Measurements from ENCODE around the gene STX1B.
"Not testable (repeated sequence)": the region's sequence is repeated elsewhere in the genome, so short reads cannot be mapped to it uniquely, and the experiment has no call there.

The STX1B gene

DNA sequence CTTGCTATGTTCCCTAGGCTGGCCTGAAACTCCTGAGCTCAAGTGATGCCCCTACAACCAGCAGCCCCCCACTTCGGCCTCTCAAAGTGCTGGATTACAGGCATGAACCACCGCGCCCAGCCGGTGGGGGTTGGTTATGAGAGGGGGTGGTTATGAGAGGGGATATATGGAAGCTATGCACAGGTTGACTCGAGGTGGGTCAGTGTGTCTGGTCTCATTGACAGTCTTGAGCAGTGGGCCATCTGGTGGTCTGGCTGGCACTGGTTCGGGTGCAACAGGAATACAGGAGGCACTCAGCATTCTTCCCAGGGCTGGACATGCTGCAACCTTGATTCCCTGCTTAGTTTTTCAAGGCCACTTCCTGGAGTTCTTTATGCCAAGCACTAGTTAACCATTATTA, 5.6 kb upstream of the STX1B start:
- no peak for DNase-seq (ENCODE audit: low spot score)
- FAIRE-seq = no peak

- not testable (repeated sequence) for FAIRE-seq; DNase-seq (ENCODE audit: low spot score)
Observed at GRCh38 chr16:31013292-31013691, 2.9 kb upstream of the STX1B start.

- not testable (repeated sequence) for DNase-seq (ENCODE audit: low spot score); FAIRE-seq
Observed at GRCh38 chr16:31011815-31012214, 1.4 kb upstream of the STX1B start.

DNA sequence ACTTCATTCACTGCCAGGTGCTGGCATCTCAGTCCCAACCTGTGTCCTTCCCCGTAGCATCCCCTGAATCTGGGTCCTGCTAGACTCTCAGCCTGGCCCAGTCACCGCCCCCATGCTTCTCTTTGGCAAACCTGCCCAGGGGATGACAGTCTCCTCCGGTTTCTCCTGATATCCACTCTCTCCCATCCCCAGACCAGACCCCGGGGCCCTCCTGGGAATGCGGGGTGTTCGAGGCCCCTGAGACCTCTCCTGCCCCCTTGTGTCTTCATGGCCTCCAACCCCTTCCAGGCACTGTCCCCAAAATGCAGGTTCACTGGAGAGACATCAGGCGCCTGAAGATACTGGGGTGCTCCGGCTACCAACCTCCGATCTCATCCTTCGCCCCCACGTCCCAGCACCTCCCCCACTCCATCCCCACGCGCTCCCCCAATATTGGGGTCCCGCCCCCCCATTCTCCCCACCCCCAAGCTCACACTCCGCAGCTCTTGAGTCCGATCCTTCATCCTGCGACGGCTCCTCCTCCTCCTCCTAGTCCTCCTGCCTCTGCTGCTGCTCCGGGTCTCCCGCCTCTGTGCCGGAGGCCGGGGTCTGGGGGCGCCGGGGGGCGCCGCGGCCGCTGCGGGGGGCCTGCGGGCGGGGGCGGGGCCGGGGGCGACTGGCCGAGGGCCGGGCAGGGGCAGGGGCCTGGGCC, 399 bp downstream of the STX1B start:
- FAIRE-seq (no peak), DNase-seq (ENCODE audit: low spot score) (no peak)

- DNase-seq (ENCODE audit: low spot score) = no peak
Observed at GRCh38 chr16:31009120-31009519, 1.3 kb downstream of the STX1B start.

GRCh38 chr16:31008551-31008950, 1.9 kb downstream of the STX1B start:
- DNase-seq (ENCODE audit: low spot score) = no peak
- no peak for FAIRE-seq

More at GRCh38 chr16:31009120-31009519, 1.3 kb downstream of the STX1B start:
- no peak for FAIRE-seq

- DNase-seq (ENCODE audit: low spot score) (peak; percentile 84), FAIRE-seq (no peak)
Observed at GRCh38 chr16:31008149-31008548, 2.3 kb downstream of the STX1B start.

DNA sequence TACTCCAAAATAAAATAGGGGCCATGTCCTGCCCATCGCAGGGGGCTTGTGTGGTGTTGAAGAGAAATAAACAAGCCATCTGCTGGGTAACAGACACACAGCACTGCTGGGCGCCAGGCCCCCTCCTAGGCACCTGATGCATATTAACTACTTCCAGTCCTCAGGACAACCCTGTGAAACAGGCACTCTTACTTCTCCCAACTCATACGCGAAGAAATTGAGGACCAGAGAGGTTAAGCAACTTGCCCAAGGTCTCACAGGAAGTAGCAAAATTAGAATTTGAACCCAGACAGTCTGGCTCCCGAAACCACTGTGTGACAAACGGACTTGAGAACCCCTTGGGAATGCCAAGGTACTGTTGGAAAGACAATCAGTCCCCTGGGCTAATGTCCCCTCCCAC, 2.8 kb downstream of the STX1B start:
- FAIRE-seq = no peak
- no peak for DNase-seq (ENCODE audit: low spot score)

DNA sequence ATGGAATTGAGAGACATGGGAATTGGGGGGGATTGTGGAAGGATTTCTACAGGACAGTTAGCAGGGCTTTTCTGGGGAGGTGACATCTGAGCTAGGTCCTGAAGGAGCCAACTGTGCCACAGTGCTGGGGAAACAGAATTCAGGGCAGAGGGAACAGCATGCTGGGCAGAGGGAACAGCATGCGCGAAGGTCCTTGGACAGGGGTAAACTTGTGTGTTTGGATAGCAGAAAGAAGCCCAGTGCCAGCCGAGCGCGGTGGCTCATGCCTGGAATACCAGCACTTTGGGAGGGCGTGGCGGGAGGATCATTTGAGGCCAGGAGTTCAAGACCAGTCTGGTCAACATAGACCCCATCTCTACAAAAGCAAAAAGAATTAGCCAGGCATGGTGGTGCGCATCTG, 3.8 kb downstream of the STX1B start:
- FAIRE-seq (peak; percentile 13), DNase-seq (ENCODE audit: low spot score) (no peak)

DNA sequence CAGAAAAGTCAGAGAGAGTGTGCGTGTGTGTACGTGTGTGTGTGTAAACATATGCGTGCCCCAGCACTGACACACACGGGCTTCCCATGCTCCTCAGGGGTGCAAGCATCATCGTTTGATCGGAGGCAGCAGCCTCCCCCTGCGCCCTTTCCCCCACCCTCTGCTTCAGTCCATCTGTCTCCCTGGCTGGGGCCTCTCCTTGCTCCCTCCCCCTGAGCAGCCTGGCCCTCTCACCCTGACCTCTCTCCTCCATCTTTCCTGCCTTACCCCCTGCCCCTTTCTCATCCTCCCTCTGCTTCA, 4.4 kb downstream of the STX1B start:
- DNase-seq (ENCODE audit: low spot score) (no peak), FAIRE-seq (no peak)

DNA sequence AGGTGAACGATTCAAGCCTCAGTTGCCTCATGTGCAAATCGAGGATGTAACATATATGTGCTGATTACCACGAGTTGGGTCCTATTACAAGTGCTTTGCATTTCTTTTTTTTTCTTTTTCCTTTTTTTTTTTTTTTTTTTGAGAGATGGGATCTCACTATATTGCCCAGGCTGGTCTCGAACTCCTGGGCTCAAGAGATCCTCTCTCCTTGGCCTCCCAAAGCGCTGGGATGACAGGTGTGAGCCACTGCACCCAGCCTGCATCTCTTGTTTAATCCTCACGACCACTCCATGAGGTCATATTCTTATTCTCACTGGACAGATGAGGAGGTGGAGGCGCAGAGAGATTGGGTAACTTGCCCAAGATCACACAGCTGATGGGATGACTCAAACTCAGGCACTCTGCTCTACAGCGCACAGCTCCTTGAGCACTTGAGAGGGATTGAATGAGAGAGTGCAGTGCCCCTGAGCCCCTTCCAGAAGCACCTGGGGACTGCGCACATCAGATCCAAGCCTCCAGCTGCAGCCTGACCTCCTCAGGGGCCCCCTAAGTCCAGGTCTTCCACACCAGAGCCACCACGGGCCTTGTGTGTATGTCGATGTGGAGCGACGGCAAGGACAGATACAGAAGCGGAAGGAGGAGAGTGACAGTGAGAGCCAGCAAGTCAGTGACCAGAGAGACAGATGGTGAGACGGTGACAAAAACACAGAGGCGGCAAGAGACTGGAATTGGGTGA, 4.9 kb downstream of the STX1B start:
- FAIRE-seq (no peak), DNase-seq (ENCODE audit: low spot score) (no peak)

GRCh38 chr16:31004658-31005057, 5.8 kb downstream of the STX1B start:
- FAIRE-seq (no peak), DNase-seq (ENCODE audit: low spot score) (no peak)

- no peak for FAIRE-seq
Observed at GRCh38 chr16:31003744-31004143, 6.7 kb downstream of the STX1B start.

DNA sequence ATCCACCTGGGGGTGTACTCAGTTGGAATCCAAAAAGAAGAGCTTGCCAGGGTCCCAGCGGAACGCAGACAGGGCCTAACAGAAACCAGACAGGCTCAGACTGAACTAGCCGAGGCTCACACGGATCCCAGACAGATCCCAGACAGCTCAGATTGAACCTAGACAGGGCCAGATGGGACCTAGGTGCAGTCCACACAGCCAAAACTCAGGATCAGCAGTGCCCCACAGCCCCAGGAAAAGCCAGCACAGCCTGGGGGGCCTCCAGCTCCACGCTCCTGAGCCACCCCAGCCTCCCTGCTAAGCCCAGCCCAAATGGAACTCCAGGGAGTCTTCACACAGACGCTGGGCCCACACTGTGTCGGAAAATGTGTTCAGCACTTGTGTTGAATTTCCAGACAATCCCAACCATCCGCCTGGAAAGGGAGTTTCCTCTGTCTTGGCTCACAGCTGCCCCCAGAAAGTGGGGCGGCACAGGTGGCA, 7.5 kb downstream of the STX1B start:
- DNase-seq (ENCODE audit: low spot score) (no peak), FAIRE-seq (no peak)

More at GRCh38 chr16:31003744-31004143, 6.7 kb downstream of the STX1B start:
- no peak for DNase-seq (ENCODE audit: low spot score)

DNA sequence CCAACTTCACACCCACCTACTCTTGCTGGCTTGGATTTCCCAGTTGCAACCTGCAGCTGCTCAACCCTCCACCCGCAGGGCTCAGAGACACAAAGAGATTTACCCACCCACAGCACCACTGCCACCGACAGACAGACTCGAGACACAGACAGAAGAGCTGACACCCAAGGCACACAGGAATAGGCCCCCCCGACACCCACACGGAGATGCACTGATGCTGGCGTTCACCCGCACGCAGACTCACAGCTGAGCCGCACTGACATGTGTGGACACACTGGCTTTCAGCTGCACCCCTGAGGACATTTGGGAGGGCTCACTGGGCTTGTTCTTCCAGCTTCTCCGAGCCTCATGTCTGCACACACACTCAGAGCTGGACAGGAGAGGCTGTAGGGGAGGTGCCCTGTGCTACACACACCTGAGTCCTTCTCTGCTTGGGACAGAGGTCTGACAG, 8.2 kb downstream of the STX1B start:
- DNase-seq (ENCODE audit: low spot score) (no peak), FAIRE-seq (no peak)

- FAIRE-seq = no peak
- no peak for DNase-seq (ENCODE audit: low spot score)
Observed at GRCh38 chr16:31001507-31002249, 8.8 kb downstream of the STX1B start.

DNA sequence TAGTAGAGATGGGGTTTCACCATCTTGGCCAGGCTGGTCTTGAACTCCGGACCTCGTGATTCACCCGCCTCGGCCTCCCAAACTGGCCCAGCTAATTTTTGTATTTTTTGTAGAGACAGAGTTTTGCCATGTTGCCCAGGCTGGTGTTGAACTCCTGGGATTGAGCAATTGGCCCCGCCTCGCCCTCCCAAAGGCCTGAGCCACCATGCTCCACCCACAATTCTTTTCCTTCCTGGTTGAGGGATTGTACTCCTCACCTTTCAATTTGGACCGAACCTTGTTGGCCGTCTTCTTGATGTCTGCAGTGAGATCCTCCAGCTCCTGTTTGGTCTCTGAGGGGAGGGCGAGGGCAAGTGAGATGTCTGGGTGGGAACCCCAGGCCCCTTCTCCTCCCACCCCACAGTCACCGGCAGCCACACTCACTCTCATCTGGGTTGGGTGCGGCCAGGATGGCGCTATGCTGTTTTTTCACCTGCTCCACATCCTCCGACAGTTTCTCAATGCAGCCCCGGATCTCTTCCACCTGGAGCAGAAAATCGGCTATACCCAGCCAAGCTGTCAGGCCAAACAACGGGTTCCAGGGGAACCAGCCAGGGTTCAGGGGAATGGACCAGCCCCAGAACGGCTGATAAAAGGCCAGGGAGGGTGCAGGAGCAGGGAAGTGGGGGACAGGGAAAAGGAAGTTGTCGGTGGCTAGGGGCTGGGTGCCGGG, 9.6 kb downstream of the STX1B start:
- DNase-seq (ENCODE audit: low spot score) (no peak), FAIRE-seq (no peak)

GRCh38 chr16:30998852-30999761, 11.3 kb downstream of the STX1B start:
- FAIRE-seq = no peak
- DNase-seq (ENCODE audit: low spot score) = no peak

- no peak for FAIRE-seq
Observed at GRCh38 chr16:30997725-30998711, 12.4 kb downstream of the STX1B start.

More at GRCh38 chr16:30997725-30998711, 12.4 kb downstream of the STX1B start:
- DNase-seq (ENCODE audit: low spot score) = peak; percentile 73

Measured in urothelium cell line (cell line).